HepG2 (cell line): Measurements from ENCODE around the gene CHPF. TPM values are rescaled to one million over a fixed set of nuclear protein-coding genes. Genes with fewer than 3 reads are reported as not detected.

Experiments used
- CBFB ChIP-seq: sonication (generic); formaldehyde crosslinking; IDR thresholded peaks from 2 replicates; pipeline ENCODE4 v1.4.0; 2020; ENCODE audit warnings: missing genetic modification reagents
- CHCHD3 ChIP-seq: sonication (generic); formaldehyde crosslinking; IDR thresholded peaks from 2 replicates; pipeline ENCODE4 v1.8.0; 2022; ENCODE audit warnings: mild to moderate bottlenecking, missing genetic modification reagents, moderate library complexity
- GATA4 ChIP-seq: sonication (generic); IDR thresholded peaks from 2 replicates; pipeline ENCODE4 v1.6.1; 2016; ENCODE audit warnings: antibody characterized with exemption, low read depth, borderline replicate concordance
- RFXANK ChIP-seq: IDR thresholded peaks from 2 replicates; pipeline ENCODE4 v1.6.1; 2016
- SOX5 ChIP-seq: IDR thresholded peaks from 2 replicates; pipeline ENCODE4 v1.6.1; 2016; ENCODE audit warnings: borderline replicate concordance
- ZNF326 ChIP-seq: sonication (generic); formaldehyde crosslinking; IDR thresholded peaks from 2 replicates; pipeline ENCODE4 v1.4.0; 2020; ENCODE audit warnings: missing genetic modification reagents, borderline replicate concordance
- ZNF501 ChIP-seq: sonication (generic); formaldehyde crosslinking; IDR thresholded peaks from 2 replicates; pipeline ENCODE4 v1.5.1; 2020; ENCODE audit warnings: mild to moderate bottlenecking, moderate library complexity, missing genetic modification reagents
- ZNF772 ChIP-seq: sonication (generic); formaldehyde crosslinking; IDR thresholded peaks from 2 replicates; pipeline ENCODE4 v1.5.0; 2020; ENCODE audit warnings: mild to moderate bottlenecking, missing genetic modification reagents
- polyA plus RNA-seq, 8 experiments: library from polyadenylated mRNA; depleted of rRNA in 3 of 8; stranded (reverse) in 7 of 8; unstranded in 1 of 8; fragments of >200 nt; fragmentation: Illumina TruSeq in 4 of 8; extraction: Trizol in 4 of 8; gene quantifications; 2 replicates each; pipeline versions ENCODE4 v1.2.1 to v1.2.3, GENCODE V29; 2011 to 2016; ENCODE audit warnings: low read depth in 4 of 8, missing spikeins in 1 of 8, mixed read lengths in 1 of 8; ENCODE audit not compliant: insufficient read depth in 1 of 8
- total RNA-seq, 5 experiments: library from RNA; depleted of rRNA; stranded (reverse); fragments of >200 nt; fragmentation: Illumina TruSeq; extraction: Trizol; gene quantifications; 2 replicates each; pipeline ENCODE4 v1.2.3, GENCODE V29; 2016; ENCODE audit warnings: low read depth in 1 of 5
- TF ChIP-seq, protein P1 (sequence below): IDR thresholded peaks from 2 replicates; pipeline ENCODE4 v1.4.0; 2020; ENCODE audit warnings: mild to moderate bottlenecking, missing genetic modification reagents

The CHPF gene
- total and polyA plus RNA-seq, 2 of the 13 experiments (the other 11 are each of a cell fraction or from before 2014, with no cell fraction given), result 79.6 to 111 TPM

DNA sequence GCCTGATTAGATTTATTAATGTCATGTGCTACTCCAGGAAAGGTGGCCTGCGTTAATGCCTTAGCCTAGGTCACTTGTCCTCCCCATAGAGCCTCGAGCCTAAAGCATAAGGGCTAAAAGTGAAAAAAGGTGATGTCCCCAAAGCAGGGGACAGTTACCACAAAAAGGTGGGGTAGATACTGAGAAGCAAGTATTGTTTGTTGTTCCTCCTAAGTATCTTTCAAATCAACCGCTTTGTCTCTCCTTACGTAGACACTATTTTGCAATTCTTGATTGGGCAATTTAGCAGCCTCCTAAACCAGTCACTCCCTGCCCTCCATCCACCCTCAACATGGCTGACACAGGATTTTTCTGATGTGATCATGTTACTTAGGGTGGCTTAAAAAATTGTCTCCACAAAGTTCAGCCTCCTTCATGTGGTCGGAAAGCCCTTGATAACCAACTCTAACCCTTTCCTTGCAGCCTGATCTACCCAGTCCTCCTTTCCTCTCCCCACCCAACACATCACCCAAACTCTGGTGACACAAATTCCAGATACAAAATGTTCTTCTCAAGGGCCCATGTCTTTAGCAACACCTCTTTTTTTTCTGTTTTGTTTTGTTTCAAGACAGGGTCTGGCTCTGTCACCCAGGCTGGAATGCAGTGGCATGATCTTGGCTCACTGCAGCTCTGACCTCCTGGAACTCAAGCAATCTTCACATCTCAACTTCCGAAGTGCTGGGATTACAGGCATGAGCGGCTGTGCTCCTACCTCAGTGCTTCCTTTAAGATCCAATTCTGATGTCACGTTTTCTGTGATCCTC is 35.4 kb upstream of the CHPF start (continued):
- TF ChIP-seq RFXANK (CRISPR knock-in tag) (no peak), ZNF772 (CRISPR knock-in tag) (no peak), GATA4 (no peak), SOX5 (CRISPR knock-in tag) (no peak), ZNF326 (CRISPR knock-in tag) (no peak), ZNF501 (CRISPR knock-in tag) (peak; percentile 28), CBFB (CRISPR knock-in tag) (no peak), CHCHD3 (no peak)
- TF ChIP-seq, protein P1, sequence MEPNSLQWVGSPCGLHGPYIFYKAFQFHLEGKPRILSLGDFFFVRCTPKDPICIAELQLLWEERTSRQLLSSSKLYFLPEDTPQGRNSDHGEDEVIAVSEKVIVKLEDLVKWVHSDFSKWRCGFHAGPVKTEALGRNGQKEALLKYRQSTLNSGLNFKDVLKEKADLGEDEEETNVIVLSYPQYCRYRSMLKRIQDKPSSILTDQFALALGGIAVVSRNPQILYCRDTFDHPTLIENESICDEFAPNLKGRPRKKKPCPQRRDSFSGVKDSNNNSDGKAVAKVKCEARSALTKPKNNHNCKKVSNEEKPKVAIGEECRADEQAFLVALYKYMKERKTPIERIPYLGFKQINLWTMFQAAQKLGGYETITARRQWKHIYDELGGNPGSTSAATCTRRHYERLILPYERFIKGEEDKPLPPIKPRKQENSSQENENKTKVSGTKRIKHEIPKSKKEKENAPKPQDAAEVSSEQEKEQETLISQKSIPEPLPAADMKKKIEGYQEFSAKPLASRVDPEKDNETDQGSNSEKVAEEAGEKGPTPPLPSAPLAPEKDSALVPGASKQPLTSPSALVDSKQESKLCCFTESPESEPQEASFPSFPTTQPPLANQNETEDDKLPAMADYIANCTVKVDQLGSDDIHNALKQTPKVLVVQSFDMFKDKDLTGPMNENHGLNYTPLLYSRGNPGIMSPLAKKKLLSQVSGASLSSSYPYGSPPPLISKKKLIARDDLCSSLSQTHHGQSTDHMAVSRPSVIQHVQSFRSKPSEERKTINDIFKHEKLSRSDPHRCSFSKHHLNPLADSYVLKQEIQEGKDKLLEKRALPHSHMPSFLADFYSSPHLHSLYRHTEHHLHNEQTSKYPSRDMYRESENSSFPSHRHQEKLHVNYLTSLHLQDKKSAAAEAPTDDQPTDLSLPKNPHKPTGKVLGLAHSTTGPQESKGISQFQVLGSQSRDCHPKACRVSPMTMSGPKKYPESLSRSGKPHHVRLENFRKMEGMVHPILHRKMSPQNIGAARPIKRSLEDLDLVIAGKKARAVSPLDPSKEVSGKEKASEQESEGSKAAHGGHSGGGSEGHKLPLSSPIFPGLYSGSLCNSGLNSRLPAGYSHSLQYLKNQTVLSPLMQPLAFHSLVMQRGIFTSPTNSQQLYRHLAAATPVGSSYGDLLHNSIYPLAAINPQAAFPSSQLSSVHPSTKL, result no peak
- TF ChIP-seq, all 625 proteins: peak for 20
